Measurements from ENCODE around the gene PSG1.
"Not testable (repeated sequence)": the region's sequence is repeated elsewhere in the genome, so short reads cannot be mapped to it uniquely, and the experiment has no call there.

DNA sequence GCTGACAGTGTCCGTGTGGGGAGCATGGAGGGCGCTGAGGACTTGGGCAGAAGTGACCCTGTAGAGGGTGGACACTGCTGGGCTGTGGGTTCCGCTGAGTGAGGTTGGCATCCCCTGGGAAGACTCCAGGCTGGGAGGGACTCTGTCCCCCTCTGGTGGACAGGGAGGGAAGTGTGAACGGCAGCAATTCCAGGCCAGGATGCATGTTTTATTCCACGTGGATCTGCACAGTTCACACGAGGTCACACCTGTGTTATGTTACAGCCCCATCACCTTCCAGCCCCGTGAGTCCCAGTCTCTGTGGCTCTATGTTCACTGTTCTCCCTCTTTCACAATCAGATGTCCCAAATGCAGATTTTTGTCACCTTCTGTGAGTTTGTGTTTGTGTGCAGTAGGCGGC lies 1.8 kb upstream of the PSG1 start:
- TF ChIP-seq EZH2 (IDR thresholded peaks at IDR 0.05; ENCODE audit: borderline replicate concordance, low read length) = not testable (repeated sequence)
- TF ChIP-seq, protein P1, sequence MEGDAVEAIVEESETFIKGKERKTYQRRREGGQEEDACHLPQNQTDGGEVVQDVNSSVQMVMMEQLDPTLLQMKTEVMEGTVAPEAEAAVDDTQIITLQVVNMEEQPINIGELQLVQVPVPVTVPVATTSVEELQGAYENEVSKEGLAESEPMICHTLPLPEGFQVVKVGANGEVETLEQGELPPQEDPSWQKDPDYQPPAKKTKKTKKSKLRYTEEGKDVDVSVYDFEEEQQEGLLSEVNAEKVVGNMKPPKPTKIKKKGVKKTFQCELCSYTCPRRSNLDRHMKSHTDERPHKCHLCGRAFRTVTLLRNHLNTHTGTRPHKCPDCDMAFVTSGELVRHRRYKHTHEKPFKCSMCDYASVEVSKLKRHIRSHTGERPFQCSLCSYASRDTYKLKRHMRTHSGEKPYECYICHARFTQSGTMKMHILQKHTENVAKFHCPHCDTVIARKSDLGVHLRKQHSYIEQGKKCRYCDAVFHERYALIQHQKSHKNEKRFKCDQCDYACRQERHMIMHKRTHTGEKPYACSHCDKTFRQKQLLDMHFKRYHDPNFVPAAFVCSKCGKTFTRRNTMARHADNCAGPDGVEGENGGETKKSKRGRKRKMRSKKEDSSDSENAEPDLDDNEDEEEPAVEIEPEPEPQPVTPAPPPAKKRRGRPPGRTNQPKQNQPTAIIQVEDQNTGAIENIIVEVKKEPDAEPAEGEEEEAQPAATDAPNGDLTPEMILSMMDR (conservative IDR thresholded peaks at IDR 0.05 in 1 of 2, IDR thresholded peaks at IDR 0.05 in 1 of 2; ENCODE audit: extremely low read depth in 1 of 2, insufficient read depth in 1 of 2, low read depth in 1 of 2, low read length in 2 of 2) = peak; percentile 58 to 73
